Endodermal cell (in vitro differentiated cells): ENCODE results near the gene CLCNKA. TPM values are rescaled to one million over a fixed set of nuclear protein-coding genes. Genes with fewer than 3 reads are reported as not detected.
"Not testable (repeated sequence)": the region's sequence is repeated elsewhere in the genome, so short reads cannot be mapped to it uniquely, and the experiment has no call there.

ENCODE experiments used
- DNase-seq: peaks from one replicate; pipeline ENCODE4 v3.0.0-alpha.2; 2017
- H3K27ac ChIP-seq: 2 replicates; pipeline ENCODE4 v1.5.1; 2013; ENCODE audit warnings: mild to moderate bottlenecking, low read depth, low read length, moderate library complexity
- H3K27me3 ChIP-seq: 2 replicates; pipeline ENCODE4 v1.6.1; 2013; ENCODE audit warnings: mild to moderate bottlenecking, low read length, moderate library complexity; ENCODE audit not compliant: insufficient read depth, control insufficient read depth, poor library complexity, severe bottlenecking
- H3K36me3 ChIP-seq: 2 replicates; pipeline ENCODE4 v1.7.0; 2013; ENCODE audit warnings: mild to moderate bottlenecking, low read length, moderate library complexity; ENCODE audit not compliant: control insufficient read depth, insufficient read depth
- H3K4me1 ChIP-seq: one replicate; pipeline ENCODE4 v1.7.0; 2013; ENCODE audit warnings: low read length; ENCODE audit not compliant: control insufficient read depth, insufficient read depth
- H3K4me3 ChIP-seq: 2 replicates; pipeline ENCODE4 v1.5.1; 2013; ENCODE audit warnings: mild to moderate bottlenecking, low read length, moderate library complexity
- H3K9ac ChIP-seq: 2 replicates; pipeline ENCODE4 v1.6.1; 2013; ENCODE audit warnings: mild to moderate bottlenecking, low read length, moderate library complexity; ENCODE audit not compliant: poor library complexity, severe bottlenecking; ENCODE audit errors: extremely low read depth
- H3K9me3 ChIP-seq: 2 replicates; pipeline ENCODE4 v1.6.1; 2013; ENCODE audit warnings: mild to moderate bottlenecking, low read length, moderate library complexity; ENCODE audit not compliant: control insufficient read depth
- H3K27ac Mint-ChIP-seq: 2 replicates; pipeline ENCODE4 v1.8.0; 2020; ENCODE audit warnings: mixed read lengths
- H3K27me3 Mint-ChIP-seq: 2 replicates; pipeline ENCODE4 v1.8.0; 2021; ENCODE audit warnings: mild to moderate bottlenecking, mixed read lengths; ENCODE audit not compliant: insufficient read depth
- H3K36me3 Mint-ChIP-seq: 2 replicates; pipeline ENCODE4 v1.8.0; 2020; ENCODE audit warnings: low read depth, mixed read lengths
- H3K4me1 Mint-ChIP-seq: 2 replicates; pipeline ENCODE4 v1.8.0; 2020; ENCODE audit warnings: mixed read lengths
- H3K4me3 Mint-ChIP-seq: 2 replicates; pipeline ENCODE4 v1.8.0; 2020; ENCODE audit warnings: mild to moderate bottlenecking, moderate library complexity, mixed read lengths
- H3K9me3 Mint-ChIP-seq: 2 replicates; pipeline ENCODE4 v1.8.0; 2020; ENCODE audit warnings: mild to moderate bottlenecking, mixed read lengths
- CTCF ChIP-seq: fragments of 200-600 bp; sonication (generic); conservative IDR thresholded peaks from 2 replicates; pipeline ENCODE4 v1.5.0; 2021; ENCODE audit warnings: antibody characterized with exemption, mild to moderate bottlenecking
- WGBS, 2 experiments: methylation state at CpG; one replicate each; pipeline versions ENCODE4 v1.1.5 to v1.1.7; 2013; ENCODE audit warnings: missing lambda C conversion rate in 2 of 2, mixed read lengths in 1 of 2; ENCODE audit not compliant: insufficient coverage in 1 of 2, insufficient read length in 1 of 2; 5-methylcytosine and 5-hydroxymethylcytosine counted together
- total RNA-seq, 2 donors: library from RNA; stranded (reverse); fragmentation: NEBNext Ultra II Directional in 1 of 2; extraction: Animal tissue kit (Norgen Biotek cat#: 25700) in 1 of 2; gene quantifications; 2 replicates in 1 of 2; 3 replicates in 1 of 2; pipeline ENCODE4 v1.2.1, GENCODE V29; 2021

The CLCNKA gene
- total RNA-seq, 2 donors from 2014 or later: 3.2 to 3.5 TPM

GRCh38 chr1:16054598-16055540 lies 33.0 kb downstream of the CLCNKA start:
- H3K36me3 ChIP-seq: no peaks in the 10 kb centered on the region
- peaks cover 2% of the 10 kb centered on the region for H3K4me1 ChIP-seq
- DNase-seq: no peak
- TF ChIP-seq CTCF: no peak
- no peaks in the 10 kb centered on the region for H3K27me3 Mint-ChIP-seq
- H3K36me3 Mint-ChIP-seq: no peaks in the 10 kb centered on the region
- H3K9me3 Mint-ChIP-seq: no peaks in the 10 kb centered on the region
- no peaks in the 10 kb centered on the region for H3K27me3 ChIP-seq
- no peaks in the 10 kb centered on the region for H3K9me3 ChIP-seq
- H3K27ac Mint-ChIP-seq: no peak overlapping the region
- WGBS, 2 experiments: 78 to 87% methylated on average over 5 to 7 of the region's 7 CpGs
- peaks cover 15% of the 10 kb centered on the region for H3K4me1 Mint-ChIP-seq
- H3K4me3 Mint-ChIP-seq: no peak overlapping the region
- no peak overlapping the region for H3K27ac ChIP-seq
- H3K4me3 ChIP-seq: no peak overlapping the region
- H3K9ac ChIP-seq: no peak overlapping the region

- H3K27ac Mint-ChIP-seq: peak overlapping the region; percentile 61
- Histone ChIP-seq H3K27me3 (no peaks in the 10 kb centered on the region), H3K9ac (no peak overlapping the region), H3K36me3 (no peaks in the 10 kb centered on the region), H3K4me3 (no peak overlapping the region), H3K27ac (no peak overlapping the region), H3K9me3 (no peaks in the 10 kb centered on the region), H3K4me1 (no peaks in the 10 kb centered on the region)
- H3K27me3 Mint-ChIP-seq: peaks cover 3% of the 10 kb centered on the region
- peak; percentile 93 for TF ChIP-seq CTCF
- 33 to 43% methylated on average over 11 to 18 of the region's 18 CpGs for WGBS, 2 experiments
- no peaks in the 10 kb centered on the region for H3K9me3 Mint-ChIP-seq
- peaks cover 9% of the 10 kb centered on the region for H3K4me1 Mint-ChIP-seq
- no peak overlapping the region for H3K4me3 Mint-ChIP-seq
- H3K36me3 Mint-ChIP-seq: no peaks in the 10 kb centered on the region
- peak; percentile 100 for DNase-seq
Measured at GRCh38 chr1:16055613-16056520, 34.0 kb downstream of the CLCNKA start.

GRCh38 chr1:16056521-16056912 lies 34.7 kb downstream of the CLCNKA start:
- 60 to 86% methylated on average over 1 to 3 of the region's 4 CpGs for WGBS, 2 experiments
- DNase-seq, H3K4me3 ChIP-seq, H3K27me3 ChIP-seq, H3K36me3 Mint-ChIP-seq, H3K9me3 ChIP-seq, H3K27ac ChIP-seq, H3K4me1 ChIP-seq, H3K4me3 Mint-ChIP-seq, H3K9me3 Mint-ChIP-seq, H3K9ac ChIP-seq, H3K27me3 Mint-ChIP-seq, H3K4me1 Mint-ChIP-seq, H3K36me3 ChIP-seq: not testable (repeated sequence)
- peak overlapping the region; percentile 61 for H3K27ac Mint-ChIP-seq

GRCh38 chr1:16057314-16057915 lies 35.6 kb downstream of the CLCNKA start:
- H3K27me3 Mint-ChIP-seq, H3K27me3 ChIP-seq, DNase-seq, H3K9me3 Mint-ChIP-seq, H3K9me3 ChIP-seq, H3K9ac ChIP-seq, H3K36me3 Mint-ChIP-seq, H3K4me1 ChIP-seq, H3K4me1 Mint-ChIP-seq, H3K36me3 ChIP-seq, H3K27ac ChIP-seq, H3K27ac Mint-ChIP-seq, H3K4me3 Mint-ChIP-seq, H3K4me3 ChIP-seq: not testable (repeated sequence)
- 93 to 100% methylated on average over 2 to 6 of the region's 7 CpGs for WGBS, 2 experiments

- H3K9me3 ChIP-seq, H3K27ac ChIP-seq, H3K4me3 Mint-ChIP-seq, H3K9me3 Mint-ChIP-seq, H3K36me3 ChIP-seq, DNase-seq, H3K4me1 Mint-ChIP-seq, H3K36me3 Mint-ChIP-seq, H3K27me3 Mint-ChIP-seq, H3K4me1 ChIP-seq, H3K27me3 ChIP-seq, H3K9ac ChIP-seq, H3K27ac Mint-ChIP-seq, H3K4me3 ChIP-seq: not testable (repeated sequence)
- 80 to 100% methylated on average over 2 to 7 of the region's 20 CpGs for WGBS, 2 experiments
Measured at GRCh38 chr1:16058394-16059120, 36.7 kb downstream of the CLCNKA start.
